NB4 (cell line): ENCODE measurements around the gene ARHGEF25.

Experiments
- DNase-seq: peaks from one replicate; pipeline ENCODE4 v3.0.0; 2010; ENCODE audit warnings: low read depth
- H3K4me3 ChIP-seq: one replicate; pipeline ENCODE4 v1.5.1; 2011; ENCODE audit warnings: mild to moderate bottlenecking, low read depth, low read length, moderate library complexity
- MAX ChIP-seq: IDR thresholded peaks from 2 replicates; pipeline ENCODE4 v1.6.1; 2011; ENCODE audit warnings: low read depth, low read length
- MYC ChIP-seq: IDR thresholded peaks from 2 replicates; pipeline ENCODE4 v1.6.1; 2011; ENCODE audit warnings: low read depth, low read length
- POLR2A ChIP-seq: IDR thresholded peaks from 2 replicates; pipeline ENCODE4 v1.6.1; 2011; ENCODE audit warnings: mild to moderate bottlenecking; ENCODE audit not compliant: insufficient read length; ENCODE audit errors: extremely low read depth
- TF ChIP-seq, protein P1 (sequence below): IDR thresholded peaks from one replicate; pipeline ENCODE4 v1.5.1; 2012; ENCODE audit warnings: low read depth, low read length

The ARHGEF25 gene

DNA sequence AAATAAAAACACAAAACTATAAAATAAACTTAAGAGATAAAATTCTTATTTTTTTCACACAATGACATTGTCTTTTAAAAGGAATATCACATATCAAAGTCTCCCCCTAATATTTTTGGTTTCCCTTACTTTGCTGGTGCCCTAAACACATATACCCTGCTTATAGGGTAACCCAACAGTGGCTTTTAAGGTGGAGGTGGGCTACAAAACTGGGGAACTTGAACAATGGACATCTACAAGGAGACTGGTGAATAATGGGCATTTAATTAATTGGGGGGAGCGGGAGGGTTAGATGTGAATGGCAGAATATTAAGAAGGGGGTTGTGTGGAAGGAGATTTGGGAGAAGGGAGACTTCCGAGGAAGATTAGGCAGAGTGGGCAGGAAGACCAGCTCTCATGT lies 12.2 kb downstream of the ARHGEF25 start:
- H3K4me3 ChIP-seq = no peak overlapping the region
- DNase-seq = no peak
- TF ChIP-seq MYC (no peak), MAX (no peak), POLR2A (no peak)
- TF ChIP-seq, protein P1, sequence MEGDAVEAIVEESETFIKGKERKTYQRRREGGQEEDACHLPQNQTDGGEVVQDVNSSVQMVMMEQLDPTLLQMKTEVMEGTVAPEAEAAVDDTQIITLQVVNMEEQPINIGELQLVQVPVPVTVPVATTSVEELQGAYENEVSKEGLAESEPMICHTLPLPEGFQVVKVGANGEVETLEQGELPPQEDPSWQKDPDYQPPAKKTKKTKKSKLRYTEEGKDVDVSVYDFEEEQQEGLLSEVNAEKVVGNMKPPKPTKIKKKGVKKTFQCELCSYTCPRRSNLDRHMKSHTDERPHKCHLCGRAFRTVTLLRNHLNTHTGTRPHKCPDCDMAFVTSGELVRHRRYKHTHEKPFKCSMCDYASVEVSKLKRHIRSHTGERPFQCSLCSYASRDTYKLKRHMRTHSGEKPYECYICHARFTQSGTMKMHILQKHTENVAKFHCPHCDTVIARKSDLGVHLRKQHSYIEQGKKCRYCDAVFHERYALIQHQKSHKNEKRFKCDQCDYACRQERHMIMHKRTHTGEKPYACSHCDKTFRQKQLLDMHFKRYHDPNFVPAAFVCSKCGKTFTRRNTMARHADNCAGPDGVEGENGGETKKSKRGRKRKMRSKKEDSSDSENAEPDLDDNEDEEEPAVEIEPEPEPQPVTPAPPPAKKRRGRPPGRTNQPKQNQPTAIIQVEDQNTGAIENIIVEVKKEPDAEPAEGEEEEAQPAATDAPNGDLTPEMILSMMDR = no peak

GRCh38 chr12:57623811-57624390 lies 12.7 kb downstream of the ARHGEF25 start:
- no peak for DNase-seq
- TF ChIP-seq, protein P1 = no peak
- TF ChIP-seq MYC = no peak
- TF ChIP-seq MAX = no peak
- TF ChIP-seq POLR2A = no peak
- no peak overlapping the region for H3K4me3 ChIP-seq

- DNase-seq = no peak
- no peak overlapping the region for H3K4me3 ChIP-seq
- TF ChIP-seq POLR2A = no peak
- TF ChIP-seq, protein P1 = no peak
- TF ChIP-seq MAX = no peak
- TF ChIP-seq MYC = no peak
Observed at GRCh38 chr12:57624441-57625220, 13.4 kb downstream of the ARHGEF25 start.

GRCh38 chr12:57625261-57626032 lies 14.2 kb downstream of the ARHGEF25 start:
- no peak for DNase-seq
- TF ChIP-seq POLR2A (no peak), MYC (no peak), MAX (no peak)
- TF ChIP-seq, protein P1 = no peak
- no peak overlapping the region for H3K4me3 ChIP-seq

GRCh38 chr12:57626111-57626920 lies 15.1 kb downstream of the ARHGEF25 start:
- TF ChIP-seq POLR2A (no peak), MYC (no peak), MAX (no peak)
- TF ChIP-seq, protein P1 = no peak
- H3K4me3 ChIP-seq = no peak overlapping the region
- no peak for DNase-seq
